Transverse colon (tissue), 4 donors: ENCODE results near the gene SLC38A10. TPM values are rescaled to one million over a fixed set of nuclear protein-coding genes. Genes with fewer than 3 reads are reported as not detected.

Experiments used
- DNase-seq: peaks from one replicate; pipeline ENCODE4 v3.0.0-alpha.2; 2019
- H3K27ac ChIP-seq, 4 donors: fragments of 200-600 bp; sonication (generic); 2 replicates each; pipeline ENCODE4 v1.5.1; 2016 to 2018; ENCODE audit warnings: inconsistent platforms in 4 of 4
- H3K27me3 ChIP-seq: fragments of 200-600 bp; sonication (generic); 2 replicates; pipeline ENCODE4 v1.5.1; 2017; ENCODE audit warnings: inconsistent platforms
- H3K36me3 ChIP-seq, 4 donors: fragments of 200-600 bp; sonication (generic); 2 replicates each; pipeline ENCODE4 v1.5.1; 2017 to 2019; ENCODE audit warnings: inconsistent platforms in 4 of 4
- H3K4me1 ChIP-seq, 4 donors: fragments of 200-600 bp; sonication (generic); 2 replicates each; pipeline ENCODE4 v1.5.1; 2017 to 2020; ENCODE audit warnings: inconsistent platforms in 4 of 4
- H3K4me3 ChIP-seq, 4 donors: fragments of 200-600 bp; sonication (generic); 1 replicate in 1 of 4; 2 replicates in 3 of 4; pipeline versions ENCODE4 v1.5.1 to v1.6.1; 2017 to 2019; ENCODE audit warnings: inconsistent platforms in 4 of 4
- H3K9me3 ChIP-seq, 2 donors: fragments of 200-600 bp; sonication (generic); 2 replicates each; pipeline ENCODE4 v1.5.1; 2017 to 2019; ENCODE audit warnings: inconsistent platforms in 2 of 2
- CTCF ChIP-seq, 5 experiments: fragments of 200-600 bp in 3 of 5; fragments of 450-650 bp in 2 of 5; sonication (generic) in 3 of 5; IDR thresholded peaks; 1 replicate in 2 of 5; 2 replicates in 3 of 5; pipeline ENCODE4 v1.5.1; 2016 to 2017; ENCODE audit warnings: antibody characterized with exemption in 5 of 5, inconsistent platforms in 3 of 5, mild to moderate bottlenecking in 2 of 5, moderate library complexity in 1 of 5
- EP300 ChIP-seq: sonication (generic); formaldehyde crosslinking; IDR thresholded peaks from one replicate; pipeline ENCODE4 v1.6.1; 2017; ENCODE audit warnings: antibody characterized with exemption, low read depth
- POLR2A ChIP-seq: fragments of 450-650 bp; IDR thresholded peaks from one replicate; pipeline ENCODE4 v1.6.1; 2016; ENCODE audit warnings: antibody characterized with exemption, mild to moderate bottlenecking, moderate library complexity
- POLR2AphosphoS5 ChIP-seq, 3 donors: sonication (generic); formaldehyde crosslinking; IDR thresholded peaks; one replicate each; pipeline ENCODE4 v1.6.1; 2016; ENCODE audit warnings: antibody characterized with exemption in 3 of 3
- WGBS, 2 donors: methylation state at CpG; one replicate each; pipeline ENCODE4 v1.1.5; 2018; ENCODE audit warnings: low coverage in 1 of 2; 5-methylcytosine and 5-hydroxymethylcytosine counted together
- in situ Hi-C, 4 donors: fragments of 200-750 bp; cut with MboI; loops; one replicate each; pipeline versions ENCODE4 v1.15.0 to v1.15.1; 2017; ENCODE audit warnings: low sequenced_read_pairs in 3 of 4, low pct_ligation_motif_present in 1 of 4, low pct_unique_long_range_greater_than_20kb in 1 of 4
- intact Hi-C: fragments of 100-400 bp; cut with DNase I; formaldehyde crosslinking; loops from one replicate; pipeline ENCODE4 v1.15.1; 2023; ENCODE audit warnings: low total_unique reads
- total RNA-seq, 4 donors: library from RNA; depleted of rRNA; stranded (reverse); fragments of >200 nt; gene quantifications; one replicate each; pipeline ENCODE4 v1.1.0, GENCODE V29; 2016

Gene SLC38A10
- 100 to 1,000 TPM in 2 of 4 donors, 10 to 100 TPM in 2; 94.9 to 113 (median 98.9) TPM for total RNA-seq

DNA sequence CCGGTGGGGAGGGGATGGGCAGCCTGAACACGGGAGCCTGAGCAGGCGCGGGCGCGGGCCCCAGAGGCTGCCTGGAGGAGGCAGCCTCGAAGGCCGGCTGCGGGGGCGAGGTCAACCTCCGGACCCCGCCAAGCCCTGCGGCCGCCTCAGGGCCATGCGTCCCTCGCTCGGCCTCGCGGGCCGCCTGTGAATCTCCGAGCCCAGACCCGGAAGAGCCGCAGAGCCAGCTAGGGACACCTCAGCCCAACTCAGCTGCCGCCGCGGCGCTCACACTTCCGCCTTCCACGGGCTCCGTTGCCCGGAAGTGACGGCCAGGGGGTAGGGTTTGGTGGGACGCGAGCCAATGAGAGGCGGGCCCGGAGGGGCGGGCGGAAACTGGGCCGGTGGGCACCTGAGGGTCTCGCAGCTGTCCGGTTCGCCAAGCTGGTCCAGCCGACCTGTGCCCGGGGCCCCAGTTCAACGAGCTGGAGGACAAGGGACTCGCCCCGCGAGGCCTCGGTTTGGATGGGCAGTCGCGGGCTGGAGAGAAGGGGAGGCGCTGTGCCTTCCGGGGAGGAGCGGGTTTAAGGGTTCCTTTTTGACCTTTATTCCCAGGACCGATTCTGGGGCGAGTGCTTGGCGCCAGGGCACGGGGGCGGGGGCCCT is at the start of gene SLC38A10:
Gene SLC38A10, minus strand, starts transcription at position 277 of the 645 bp plus-strand sequence. CDS start 386 bp downstream, outside the sequence.
- WGBS, 2 donors: 1% methylated on average over 40 of the region's 59 CpGs; no CpG with 5 or more reads in 1 of the 2 donors
- intact Hi-C loops (loop anchor here (10.0 kb wide), 2 partner anchors 60 to 100 kb away; partner anchors contain the start of genes BAHCC1, NDUFAF8 and TEPSIN), in situ Hi-C loops (loop anchor here in 2 of 4 donors (25.0 kb wide), 2 partner anchors 92 to 192 kb away; partner anchors contain the start of gene BAHCC1 (in 1 of the 2))

DNA sequence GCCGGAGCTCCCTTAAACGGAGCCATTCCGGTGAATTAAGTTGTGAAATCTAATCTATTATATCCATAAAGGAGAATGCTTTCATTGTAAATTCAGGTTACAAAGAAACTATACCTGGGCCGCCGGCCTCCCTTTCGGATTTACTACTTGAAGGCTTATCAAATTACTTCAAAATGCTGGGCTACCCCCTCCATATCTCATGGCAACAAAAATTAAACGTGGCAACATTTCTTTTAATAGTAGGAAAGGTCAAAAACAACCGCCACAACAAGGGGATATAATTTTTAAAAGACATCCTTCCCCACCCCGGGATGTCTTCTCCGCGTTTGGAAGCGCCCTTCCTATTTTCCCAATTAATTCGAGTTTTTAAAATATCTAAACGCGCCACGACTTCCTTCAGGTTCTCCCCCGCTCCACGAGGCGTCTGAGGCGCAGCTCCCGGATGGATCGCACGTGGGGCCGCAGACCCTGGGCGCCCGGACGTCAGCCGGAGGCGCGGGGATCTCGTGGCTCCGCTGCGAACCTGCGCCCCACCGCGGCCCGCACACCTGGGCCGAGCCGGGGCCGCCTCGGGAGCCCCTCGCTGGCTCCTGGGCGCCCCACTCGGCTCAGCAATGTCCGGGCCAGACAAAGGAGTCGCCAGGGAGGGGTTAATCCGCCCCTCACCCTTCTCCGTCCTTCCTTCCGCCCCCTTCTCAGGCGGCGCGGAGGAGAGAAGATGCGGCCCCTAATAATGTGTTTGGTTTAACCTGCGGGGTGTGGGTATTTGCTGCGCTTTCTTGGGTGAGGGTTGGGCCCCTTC is 47.4 kb upstream of the SLC38A10 start:
- Histone ChIP-seq H3K4me3 (peak overlapping the region; percentile 79 to 92 (median 85)), H3K4me1 (peaks cover 21 to 73% (median 55%) of the 10 kb centered on the region in 4 donors), H3K9me3 (no peaks in the 10 kb centered on the region), H3K36me3 (no peaks in the 10 kb centered on the region), H3K27ac (peak overlapping the region; percentile 97 to 99 (median 98)), H3K27me3 (peaks cover 24% of the 10 kb centered on the region)
- TF ChIP-seq EP300: no peak
- TF ChIP-seq POLR2AphosphoS5 (IDR thresholded peaks at IDR 0.05): no peak
- no peak for TF ChIP-seq CTCF (IDR thresholded peaks at IDR 0.05)
- no peak for TF ChIP-seq POLR2A
- in situ Hi-C loops: no loop called here
- intact Hi-C loops: no loop called here
- no peak for DNase-seq
- WGBS, 2 donors: 10 to 28% methylated on average over 7 to 55 of the region's 55 CpGs

More for the DNA sequence above, at the start of gene SLC38A10:
- peak; percentile 95 for DNase-seq
- Histone ChIP-seq H3K9me3 (no peaks in the 10 kb centered on the region), H3K27ac (peak within 1 kb of the TSS; percentile 93 to 98 (median 94)), H3K4me3 (peak within 1 kb of the TSS; percentile 78 to 95 (median 86)), H3K27me3 (no peaks in the 10 kb centered on the region), H3K4me1 (peaks cover 8 to 42% (median 35%) of the 10 kb centered on the region in 4 donors), H3K36me3 (no peaks in the 10 kb centered on the region)
- peak; percentile 99 for TF ChIP-seq POLR2AphosphoS5 (IDR thresholded peaks at IDR 0.05)
- no peak for TF ChIP-seq CTCF (IDR thresholded peaks at IDR 0.05)
- no peak for TF ChIP-seq EP300
- peak; percentile 98 for TF ChIP-seq POLR2A

DNA sequence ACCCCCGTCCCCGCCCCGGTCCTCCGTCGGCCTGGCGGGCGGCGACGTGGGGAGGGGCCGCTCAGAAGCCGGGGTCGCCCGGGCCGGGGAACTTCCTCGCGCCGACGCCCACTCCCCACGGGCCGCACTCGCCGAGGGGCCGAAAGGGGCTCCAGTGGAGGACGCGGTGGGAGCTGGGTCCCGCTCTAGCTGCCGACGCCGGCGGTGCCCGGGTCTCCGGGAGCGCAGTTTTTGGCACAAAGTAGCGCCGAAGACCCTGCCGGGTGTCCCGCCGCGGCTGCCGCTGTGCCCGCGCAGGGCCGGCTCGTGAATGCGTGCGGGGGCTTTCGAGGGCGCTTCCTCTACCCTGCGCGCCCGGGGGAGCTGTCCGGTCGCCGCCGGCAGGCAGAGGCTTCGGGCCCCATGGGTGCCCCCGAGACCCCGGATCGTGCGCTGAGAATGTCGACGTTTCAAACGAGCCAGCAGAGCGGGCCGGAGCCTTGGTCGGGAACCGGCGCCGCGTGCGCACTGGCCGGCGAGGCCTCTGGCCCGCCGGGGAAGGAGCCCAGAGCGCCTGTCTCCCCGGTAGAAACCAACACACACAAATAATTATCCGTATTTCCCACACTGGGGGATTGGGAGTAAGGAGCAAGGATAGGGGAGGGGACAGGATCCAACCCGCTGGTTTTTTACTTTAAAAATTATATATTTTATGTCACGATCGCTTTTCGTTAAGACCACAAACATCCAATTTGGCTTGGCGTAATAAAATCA is 46.6 kb upstream of the SLC38A10 start:
- DNase-seq: no peak
- H3K4me1 ChIP-seq: peaks cover 22 to 78% (median 60%) of the 10 kb centered on the region in 4 donors
- H3K27ac ChIP-seq: peak overlapping the region; percentile 97 to 99 (median 98)
- TF ChIP-seq EP300 (no peak), CTCF (IDR thresholded peaks at IDR 0.05) (no peak)
- in situ Hi-C loops (no loop called here), intact Hi-C loops (no loop called here)
- WGBS, 2 donors: 13 to 47% methylated on average over 3 to 28 of the region's 83 CpGs
- no peaks in the 10 kb centered on the region for H3K9me3 ChIP-seq
- H3K36me3 ChIP-seq: no peaks in the 10 kb centered on the region
- H3K4me3 ChIP-seq: peak overlapping the region; percentile 23 to 92 (median 54)
- peaks cover 24% of the 10 kb centered on the region for H3K27me3 ChIP-seq
